Caco-2 (cell line): Measurements from ENCODE around the gene UQCRH. TPM values are rescaled to one million over a fixed set of nuclear protein-coding genes. Genes with fewer than 3 reads are reported as not detected.

Experiments used
- BruUV-seq: library from RNA; stranded (reverse); fragments of 400-500 nt; replicated peaks from 2 replicates; lab custom pipeline; 2021; lab: Mats Ljungman, UMichigan
- CTCF ChIA-PET: fragments of 300-600 bp; sonication (Branson Sonifier 250); formaldehyde crosslinking; loops from one replicate; lab custom pipeline; 2022; ENCODE audit warnings: antibody characterized with exemption; lab: Charles Lee
- POLR2A ChIA-PET: fragments of 300-600 bp; sonication (Branson Sonifier 250); formaldehyde crosslinking; loops from one replicate; lab custom pipeline; 2022; ENCODE audit warnings: antibody characterized with exemption; lab: Charles Lee
- DNase-seq, 2 experiments: peaks; one replicate each; pipeline versions ENCODE4 v3.0.0 to v3.0.0-alpha.2; 2020 to 2022
- H3K27me3 ChIP-seq: replicated peaks from 2 replicates; pipeline ENCODE4 v1.6.0; 2011; ENCODE audit warnings: low read length; ENCODE audit not compliant: control insufficient read depth, insufficient read depth
- H3K36me3 ChIP-seq: 2 replicates; pipeline ENCODE4 v1.5.1; 2011; ENCODE audit warnings: low read length; ENCODE audit not compliant: control insufficient read depth, insufficient read depth
- H3K4me1 ChIP-seq: fragments of 250-450 bp; sonication (Bioruptor Pico); 2 replicates; pipeline ENCODE4 v1.5.1; 2020; ENCODE audit warnings: mild to moderate bottlenecking
- H3K4me3 ChIP-seq: 2 replicates; pipeline ENCODE4 v1.5.1; 2011; ENCODE audit warnings: low read depth, mild to moderate bottlenecking, control low read depth, low read length
- H3K9me3 ChIP-seq: fragments of 250-450 bp; sonication (Bioruptor Pico); 2 replicates; pipeline ENCODE4 v1.5.1; 2020; ENCODE audit warnings: mild to moderate bottlenecking, moderate library complexity
- H3K27ac Mint-ChIP-seq: one replicate; pipeline ENCODE4 v1.8.0; 2022; ENCODE audit warnings: mixed read lengths; ENCODE audit not compliant: unreplicated experiment
- H3K27me3 Mint-ChIP-seq: one replicate; pipeline ENCODE4 v1.8.0; 2022; ENCODE audit warnings: mixed read lengths; ENCODE audit not compliant: insufficient read depth, unreplicated experiment
- H3K36me3 Mint-ChIP-seq: one replicate; pipeline ENCODE4 v1.8.0; 2022; ENCODE audit warnings: mild to moderate bottlenecking, mixed read lengths; ENCODE audit not compliant: insufficient read depth, unreplicated experiment
- H3K4me1 Mint-ChIP-seq: one replicate; pipeline ENCODE4 v1.8.0; 2022; ENCODE audit warnings: low read depth, mixed read lengths; ENCODE audit not compliant: unreplicated experiment
- H3K4me3 Mint-ChIP-seq: one replicate; pipeline ENCODE4 v1.8.0; 2022; ENCODE audit warnings: mild to moderate bottlenecking, moderate library complexity, mixed read lengths; ENCODE audit not compliant: unreplicated experiment
- H3K9me3 Mint-ChIP-seq: one replicate; pipeline ENCODE4 v1.8.0; 2022; ENCODE audit warnings: mixed read lengths; ENCODE audit not compliant: unreplicated experiment
- CTCF ChIP-seq, 2 experiments: fragments of 200-600 bp in 1 of 2; IDR thresholded peaks; 1 replicate in 1 of 2; 2 replicates in 1 of 2; pipeline versions ENCODE4 v1.5.1 to v1.8.0; 2011 to 2022; ENCODE audit warnings: antibody characterized with exemption in 1 of 2, control low read depth in 1 of 2, inconsistent platforms in 1 of 2, low read depth in 1 of 2, low read length in 1 of 2, mild to moderate bottlenecking in 1 of 2, moderate library complexity in 1 of 2; ENCODE audit not compliant: insufficient read depth in 1 of 2, severe bottlenecking in 1 of 2, unreplicated experiment in 1 of 2
- intact Hi-C: fragments of 100-400 bp; cut with micrococcal nuclease; formaldehyde crosslinking; loops from one replicate; pipeline ENCODE4 v1.10.0; 2022; ENCODE audit not compliant: unreplicated experiment
- total RNA-seq: library from RNA; stranded (reverse); gene quantifications from 2 replicates; pipeline ENCODE4 v1.2.3, GENCODE V29; 2022

UQCRH gene
- total RNA-seq, 1 experiment from 2014 or later: 277 TPM

DNA sequence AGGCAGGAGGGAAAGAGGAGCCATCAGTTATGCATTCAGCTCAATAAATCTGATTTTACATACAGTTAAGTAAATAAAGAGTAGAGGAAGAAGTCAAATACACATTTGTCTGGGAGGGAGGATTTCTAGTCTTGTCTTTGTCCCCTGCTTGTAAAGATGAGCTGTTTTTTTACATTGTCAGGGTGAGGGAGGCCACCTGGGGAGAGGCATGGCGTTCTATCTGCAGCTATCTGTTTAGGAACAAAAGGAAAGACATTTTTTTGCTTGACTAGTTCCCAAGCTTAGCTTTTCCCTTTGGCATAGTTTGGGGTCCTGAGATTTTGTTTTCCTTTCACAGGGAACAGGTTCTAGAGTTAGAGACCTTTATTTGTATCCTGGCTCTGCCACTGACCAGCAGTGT lies 41.0 kb upstream of the UQCRH start:
- intact Hi-C loops: no loop called here
- no TSS peak for BruUV-seq
- Mint-ChIP-seq H3K27ac (no peak overlapping the region), H3K36me3 (peaks cover 57% of the 10 kb centered on the region), H3K4me3 (no peak overlapping the region), H3K27me3 (no peaks in the 10 kb centered on the region), H3K9me3 (no peaks in the 10 kb centered on the region), H3K4me1 (no peaks in the 10 kb centered on the region)
- no peaks in the 10 kb centered on the region for H3K4me1 ChIP-seq
- no peaks in the 10 kb centered on the region for H3K9me3 ChIP-seq
- DNase-seq: no peak
- no peaks in the 10 kb centered on the region for H3K36me3 ChIP-seq
- no peaks in the 10 kb centered on the region for H3K27me3 ChIP-seq
- no peak overlapping the region for H3K4me3 ChIP-seq
- ChIA-PET CTCF (no interaction called here), POLR2A (interaction anchor here (0.6 kb wide), 1 partner anchor 55 kb away, joined by 3 read pairs; no protein-coding TSS in a partner anchor)
- TF ChIP-seq CTCF (IDR thresholded peaks at IDR 0.05; ENCODE audit: insufficient read depth in 1 of 2, low read depth in 1 of 2, low read length in 1 of 2, severe bottlenecking in 1 of 2, unreplicated experiment in 1 of 2): no peak

DNA sequence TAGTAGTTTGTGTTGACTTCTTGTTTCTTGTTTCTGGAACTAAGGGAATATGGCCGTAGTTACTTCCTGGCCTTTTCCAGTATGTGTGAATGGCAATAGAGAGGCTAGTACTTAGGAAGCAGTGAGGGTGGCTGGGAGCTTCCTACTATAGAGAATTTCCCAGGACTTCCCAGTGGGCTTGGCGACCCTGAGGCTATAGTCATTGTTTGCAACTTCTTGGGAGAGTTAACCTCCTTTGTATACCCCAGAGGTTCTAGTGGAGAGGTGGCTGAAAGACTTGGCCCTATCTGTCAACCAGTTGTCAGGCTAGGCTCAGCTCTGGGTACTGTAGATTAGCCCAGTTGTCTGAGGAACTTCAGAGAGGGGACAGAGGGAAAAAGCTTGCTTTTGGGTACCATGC lies 40.4 kb upstream of the UQCRH start:
- BruUV-seq: no TSS peak
- no peak for TF ChIP-seq CTCF (IDR thresholded peaks at IDR 0.05; ENCODE audit: insufficient read depth in 1 of 2, low read depth in 1 of 2, low read length in 1 of 2, severe bottlenecking in 1 of 2, unreplicated experiment in 1 of 2)
- Histone ChIP-seq H3K36me3 (no peaks in the 10 kb centered on the region), H3K4me1 (no peaks in the 10 kb centered on the region), H3K27me3 (no peaks in the 10 kb centered on the region), H3K9me3 (no peaks in the 10 kb centered on the region), H3K4me3 (no peak overlapping the region)
- Mint-ChIP-seq H3K4me1 (no peaks in the 10 kb centered on the region), H3K27ac (no peak overlapping the region), H3K9me3 (no peaks in the 10 kb centered on the region), H3K4me3 (no peak overlapping the region), H3K36me3 (peaks cover 60% of the 10 kb centered on the region), H3K27me3 (no peaks in the 10 kb centered on the region)
- CTCF ChIA-PET: interaction anchor here (0.6 kb wide), 1 partner anchor 77 kb away, joined by 3 read pairs; no protein-coding TSS in a partner anchor
- intact Hi-C loops: no loop called here
- DNase-seq: no peak
- POLR2A ChIA-PET: interaction anchor here (0.6 kb wide), 1 partner anchor 54 kb away, joined by 3 read pairs; no protein-coding TSS in a partner anchor

- Histone ChIP-seq H3K4me1 (no peaks in the 10 kb centered on the region), H3K27me3 (no peaks in the 10 kb centered on the region), H3K4me3 (no peak overlapping the region), H3K36me3 (0 out of 2 replicates have a peak, but pooled peaks cover 1% of the 10 kb centered on the region), H3K9me3 (no peaks in the 10 kb centered on the region)
- no peak for TF ChIP-seq CTCF (IDR thresholded peaks at IDR 0.05; ENCODE audit: insufficient read depth in 1 of 2, low read depth in 1 of 2, low read length in 1 of 2, severe bottlenecking in 1 of 2, unreplicated experiment in 1 of 2)
- no peaks in the 10 kb centered on the region for H3K27me3 Mint-ChIP-seq
- H3K36me3 Mint-ChIP-seq: peaks cover 65% of the 10 kb centered on the region
- no peak overlapping the region for H3K4me3 Mint-ChIP-seq
- intact Hi-C loops: no loop called here
- H3K4me1 Mint-ChIP-seq: no peaks in the 10 kb centered on the region
- POLR2A ChIA-PET: no interaction called here
- DNase-seq: no peak
- CTCF ChIA-PET: no interaction called here
- BruUV-seq: no TSS peak
- H3K27ac Mint-ChIP-seq: no peak overlapping the region
- H3K9me3 Mint-ChIP-seq: no peaks in the 10 kb centered on the region
Observed at GRCh38 chr1:46268578-46268977, 34.9 kb upstream of the UQCRH start.
